HCT116 (cell line): Measurements from ENCODE around the gene ANKRD60. TPM values are rescaled to one million over a fixed set of nuclear protein-coding genes. Genes with fewer than 3 reads are reported as not detected.

Source experiments
- ATAC-seq: fragments of 200-7000 bp; cut with Tn5 transposase; 2 replicates; pipeline ENCODE4 v1.9.1; 2020; ENCODE audit warnings: mild to moderate bottlenecking, moderate library complexity
- BruUV-seq: library from RNA; stranded (reverse); fragments of 400-500 nt; replicated peaks from 2 replicates; lab custom pipeline; 2021; lab: Mats Ljungman, UMichigan
- CTCF ChIA-PET: fragments of 300-600 bp; sonication (Branson Sonifier 250); formaldehyde crosslinking; loops from one replicate; lab custom pipeline; 2021; ENCODE audit warnings: antibody characterized with exemption; lab: Charles Lee
- POLR2A ChIA-PET: fragments of 300-600, 350-600 bp; sonication (Branson Sonifier 250); formaldehyde crosslinking; loops from one replicate; lab custom pipeline; 2021; ENCODE audit warnings: antibody characterized with exemption; lab: Charles Lee
- RAD21 ChIA-PET, 2 experiments: fragments of 300-600 bp; sonication (Branson Sonifier 250); formaldehyde crosslinking; loops; one replicate each; lab custom pipeline; 2023; ENCODE audit warnings: low total read pairs in 2 of 2; ENCODE audit not compliant: uncharacterized antibody in 2 of 2, unreplicated experiment in 2 of 2, low non-redundant PET in 1 of 2; lab: Charles Lee
- DNase-seq: peaks from one replicate; pipeline ENCODE4 v3.0.0-alpha.2; 2010; ENCODE audit warnings: low read depth, low spot score
- H2AFZ ChIP-seq: fragments of 200-600 bp; shearing (Covaris generic), sonication (generic); 2 replicates; pipeline ENCODE4 v1.6.1; 2017; ENCODE audit warnings: low read depth, mixed run types, mixed read lengths, antibody characterized with exemption, low read length; ENCODE audit not compliant: poor library complexity, severe bottlenecking
- H3K27ac ChIP-seq: 2 replicates; pipeline ENCODE4 v1.5.1; 2012; ENCODE audit warnings: low read depth, low read length
- H3K27me3 ChIP-seq: fragments of 200-600 bp; sonication (generic); 2 replicates; pipeline ENCODE4 v1.6.1; 2016; ENCODE audit warnings: mixed run types, low read length, mixed read lengths; ENCODE audit not compliant: insufficient read depth
- H3K36me3 ChIP-seq, 2 experiments: fragments of 200-500 bp in 1 of 2; fragments of 200-600 bp in 1 of 2; sonication (Bioruptor generic) in 1 of 2; sonication (generic) in 1 of 2; 2 replicates each; pipeline versions ENCODE4 v1.5.1 to v1.6.1; 2014 to 2016; ENCODE audit warnings: low read length in 2 of 2, inconsistent platforms in 1 of 2, mixed read lengths in 1 of 2, mixed run types in 1 of 2; ENCODE audit not compliant: insufficient read depth in 2 of 2, control insufficient read depth in 1 of 2
- H3K4me1 ChIP-seq, 2 experiments: fragments of 200-600 bp in 1 of 2; sonication (generic) in 1 of 2; 2 replicates each; pipeline versions ENCODE4 v1.5.1 to v1.6.1; 2012 to 2017; ENCODE audit warnings: low read length in 2 of 2, inconsistent platforms in 1 of 2, mild to moderate bottlenecking in 1 of 2, mixed read lengths in 1 of 2, mixed run types in 1 of 2, moderate library complexity in 1 of 2; ENCODE audit not compliant: insufficient read depth in 2 of 2, control insufficient read depth in 1 of 2
- H3K4me2 ChIP-seq: fragments of 200-600 bp; sonication (generic); 2 replicates; pipeline ENCODE4 v1.6.1; 2017; ENCODE audit warnings: mixed run types, low read length, mixed read lengths
- H3K4me3 ChIP-seq, 2 experiments: fragments of 200-600 bp in 1 of 2; sonication (generic) in 1 of 2; replicated peaks in 1 of 2; 2 replicates each; pipeline ENCODE4 v1.5.1; 2011 to 2016; ENCODE audit warnings: low read length in 2 of 2, control low read depth in 1 of 2, low read depth in 1 of 2, mild to moderate bottlenecking in 1 of 2, mixed read lengths in 1 of 2, mixed run types in 1 of 2
- H3K79me2 ChIP-seq: fragments of 200-600 bp; sonication (generic); 2 replicates; pipeline ENCODE4 v1.6.1; 2017; ENCODE audit warnings: mild to moderate bottlenecking, mixed run types, low read length, moderate library complexity, mixed read lengths; ENCODE audit not compliant: insufficient read depth
- H3K9ac ChIP-seq: fragments of 200-600 bp; sonication (generic); 2 replicates; pipeline ENCODE4 v1.6.1; 2016; ENCODE audit warnings: low read length, mixed read lengths
- H3K9me2 ChIP-seq: fragments of 200-600 bp; sonication (generic), shearing (Covaris generic); 2 replicates; pipeline ENCODE4 v1.6.1; 2017; ENCODE audit warnings: mixed run types, mild to moderate bottlenecking, moderate library complexity; ENCODE audit not compliant: insufficient read depth
- H3K9me3 ChIP-seq, 2 experiments: fragments of 200-500 bp in 1 of 2; fragments of 200-600 bp in 1 of 2; sonication (Bioruptor generic) in 1 of 2; sonication (generic) in 1 of 2; 2 replicates each; pipeline ENCODE4 v1.6.1; 2014 to 2017; ENCODE audit warnings: low read length in 2 of 2, mixed read lengths in 2 of 2, inconsistent platforms in 1 of 2, low read depth in 1 of 2, mild to moderate bottlenecking in 1 of 2, mixed run types in 1 of 2, moderate library complexity in 1 of 2; ENCODE audit not compliant: control insufficient read depth in 1 of 2, insufficient read depth in 1 of 2
- H4K20me1 ChIP-seq: fragments of 200-600 bp; sonication (generic), shearing (Covaris generic); 2 replicates; pipeline ENCODE4 v1.6.1; 2017; ENCODE audit warnings: mixed run types, mild to moderate bottlenecking, moderate library complexity; ENCODE audit not compliant: insufficient read depth
- CBX3 ChIP-seq: IDR thresholded peaks from 2 replicates; pipeline ENCODE4 v1.6.1; 2012; ENCODE audit warnings: low read depth
- ELF1 ChIP-seq: IDR thresholded peaks from 2 replicates; pipeline ENCODE4 v1.6.1; 2012; ENCODE audit warnings: low read depth, borderline replicate concordance
- EZH2 ChIP-seq: fragments of 200-600 bp; sonication (generic); IDR thresholded peaks from 2 replicates; pipeline ENCODE4 v1.6.1; 2017; ENCODE audit warnings: antibody characterized with exemption, mixed run types
- EZH2phosphoT487 ChIP-seq: fragments of 200-600 bp; IDR thresholded peaks from 2 replicates; pipeline ENCODE4 v1.6.1; 2018; ENCODE audit warnings: antibody characterized with exemption, borderline replicate concordance
- FOSL1 ChIP-seq: IDR thresholded peaks from 2 replicates; pipeline ENCODE4 v1.6.1; 2012; ENCODE audit warnings: low read depth
- JUND ChIP-seq: IDR thresholded peaks from 2 replicates; pipeline ENCODE4 v1.6.1; 2012
- POLR2A ChIP-seq: IDR thresholded peaks from 2 replicates; pipeline ENCODE4 v1.7.0; 2011; ENCODE audit warnings: borderline replicate concordance; ENCODE audit not compliant: insufficient read depth, insufficient read length; ENCODE audit errors: extremely low read depth
- SP1 ChIP-seq: IDR thresholded peaks from 2 replicates; pipeline ENCODE4 v1.6.1; 2012; ENCODE audit warnings: low read depth
- SRF ChIP-seq: IDR thresholded peaks from 2 replicates; pipeline ENCODE4 v1.6.1; 2012; ENCODE audit warnings: low read depth
- TCF7L2 ChIP-seq: IDR thresholded peaks from 2 replicates; pipeline ENCODE4 v1.7.0; 2011; ENCODE audit warnings: borderline replicate concordance, inconsistent platforms; ENCODE audit not compliant: insufficient read depth, insufficient read length; ENCODE audit errors: extremely low read depth
- ZFX ChIP-seq: fragments of 450-650 bp; IDR thresholded peaks from 2 replicates; pipeline ENCODE4 v1.6.1; 2017
- ZNF274 ChIP-seq: fragments of 200-500 bp; sonication (Bioruptor generic); IDR thresholded peaks from 2 replicates; pipeline ENCODE4 v1.6.1; 2014; ENCODE audit warnings: mild to moderate bottlenecking, low read depth, low read length, inconsistent platforms
- intact Hi-C: fragments of 100-400 bp; cut with micrococcal nuclease; formaldehyde crosslinking; loops from 2 replicates; pipeline ENCODE4 v1.10.0; 2022
- total RNA-seq: library from RNA; stranded (reverse); gene quantifications from one replicate; pipeline ENCODE4 v1.2.1, GENCODE V29; 2021; ENCODE audit not compliant: unreplicated experiment
- TF ChIP-seq, protein P1 (sequence below): IDR thresholded peaks from 2 replicates; pipeline ENCODE4 v1.6.1; 2011; ENCODE audit warnings: mild to moderate bottlenecking, low read length, moderate library complexity; ENCODE audit not compliant: insufficient replicate concordance; ENCODE audit errors: extremely low read depth
- TF ChIP-seq, protein P2 (sequence below): IDR thresholded peaks from 2 replicates; pipeline ENCODE4 v1.6.1; 2012
- TF ChIP-seq, protein P3 (sequence below), 3 experiments: fragments of 200-600 bp in 1 of 3; sonication (generic) in 1 of 3; IDR thresholded peaks in 2 of 3; conservative IDR thresholded peaks in 1 of 3; 2 replicates each; pipeline ENCODE4 v1.5.1; 2012 to 2017; ENCODE audit warnings: low read depth in 2 of 3, low read length in 2 of 3, antibody characterized with exemption in 1 of 3, borderline replicate concordance in 1 of 3, control low read depth in 1 of 3, mild to moderate bottlenecking in 1 of 3, mixed read lengths in 1 of 3, mixed run types in 1 of 3, moderate library complexity in 1 of 3; ENCODE audit not compliant: insufficient read depth in 1 of 3

Gene ANKRD60
- total RNA-seq, 1 experiment from 2014 or later: not detected

DNA sequence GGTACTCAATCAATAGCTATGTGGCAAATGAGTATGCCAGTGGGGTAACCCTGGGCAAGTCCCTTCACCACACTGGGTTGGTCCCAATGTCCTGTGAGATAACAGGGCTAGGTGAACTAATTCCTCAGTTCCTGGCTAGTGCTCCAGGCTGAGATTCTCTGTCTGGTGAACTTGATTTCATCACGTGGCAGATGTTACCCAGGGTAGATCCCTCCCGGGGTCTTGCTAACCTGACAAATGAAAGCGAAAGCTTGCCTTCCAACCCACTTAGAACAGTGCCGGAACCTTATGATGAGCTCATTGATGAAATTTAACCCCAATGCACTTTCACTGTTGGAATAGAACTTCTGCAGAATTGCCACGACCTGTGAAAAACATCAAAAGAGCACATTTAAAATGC lies 6.6 kb upstream of the ANKRD60 start:
- H3K27ac ChIP-seq: no peak overlapping the region
- no peak overlapping the region for H3K4me2 ChIP-seq
- no peak overlapping the region for H2AFZ ChIP-seq
- POLR2A ChIA-PET: no interaction called here
- no peaks in the 10 kb centered on the region; the same call in 1 of the 2 replicates for H4K20me1 ChIP-seq
- no peak for ATAC-seq
- H3K9ac ChIP-seq: no peak overlapping the region
- RAD21 ChIA-PET: no interaction called here
- H3K4me3 ChIP-seq: no peak overlapping the region
- TF ChIP-seq CBX3 (no peak), TCF7L2 (no peak), POLR2A (no peak), EZH2phosphoT487 (no peak), FOSL1 (no peak), SP1 (no peak), EZH2 (no peak), ZNF274 (no peak), ZFX (no peak), ELF1 (no peak), SRF (no peak), JUND (no peak)
- TF ChIP-seq, protein P1, sequence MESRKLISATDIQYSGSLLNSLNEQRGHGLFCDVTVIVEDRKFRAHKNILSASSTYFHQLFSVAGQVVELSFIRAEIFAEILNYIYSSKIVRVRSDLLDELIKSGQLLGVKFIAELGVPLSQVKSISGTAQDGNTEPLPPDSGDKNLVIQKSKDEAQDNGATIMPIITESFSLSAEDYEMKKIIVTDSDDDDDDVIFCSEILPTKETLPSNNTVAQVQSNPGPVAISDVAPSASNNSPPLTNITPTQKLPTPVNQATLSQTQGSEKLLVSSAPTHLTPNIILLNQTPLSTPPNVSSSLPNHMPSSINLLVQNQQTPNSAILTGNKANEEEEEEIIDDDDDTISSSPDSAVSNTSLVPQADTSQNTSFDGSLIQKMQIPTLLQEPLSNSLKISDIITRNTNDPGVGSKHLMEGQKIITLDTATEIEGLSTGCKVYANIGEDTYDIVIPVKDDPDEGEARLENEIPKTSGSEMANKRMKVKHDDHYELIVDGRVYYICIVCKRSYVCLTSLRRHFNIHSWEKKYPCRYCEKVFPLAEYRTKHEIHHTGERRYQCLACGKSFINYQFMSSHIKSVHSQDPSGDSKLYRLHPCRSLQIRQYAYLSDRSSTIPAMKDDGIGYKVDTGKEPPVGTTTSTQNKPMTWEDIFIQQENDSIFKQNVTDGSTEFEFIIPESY: no peak
- TF ChIP-seq, protein P2, sequence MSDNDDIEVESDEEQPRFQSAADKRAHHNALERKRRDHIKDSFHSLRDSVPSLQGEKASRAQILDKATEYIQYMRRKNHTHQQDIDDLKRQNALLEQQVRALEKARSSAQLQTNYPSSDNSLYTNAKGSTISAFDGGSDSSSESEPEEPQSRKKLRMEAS: no peak
- TF ChIP-seq, protein P3, sequence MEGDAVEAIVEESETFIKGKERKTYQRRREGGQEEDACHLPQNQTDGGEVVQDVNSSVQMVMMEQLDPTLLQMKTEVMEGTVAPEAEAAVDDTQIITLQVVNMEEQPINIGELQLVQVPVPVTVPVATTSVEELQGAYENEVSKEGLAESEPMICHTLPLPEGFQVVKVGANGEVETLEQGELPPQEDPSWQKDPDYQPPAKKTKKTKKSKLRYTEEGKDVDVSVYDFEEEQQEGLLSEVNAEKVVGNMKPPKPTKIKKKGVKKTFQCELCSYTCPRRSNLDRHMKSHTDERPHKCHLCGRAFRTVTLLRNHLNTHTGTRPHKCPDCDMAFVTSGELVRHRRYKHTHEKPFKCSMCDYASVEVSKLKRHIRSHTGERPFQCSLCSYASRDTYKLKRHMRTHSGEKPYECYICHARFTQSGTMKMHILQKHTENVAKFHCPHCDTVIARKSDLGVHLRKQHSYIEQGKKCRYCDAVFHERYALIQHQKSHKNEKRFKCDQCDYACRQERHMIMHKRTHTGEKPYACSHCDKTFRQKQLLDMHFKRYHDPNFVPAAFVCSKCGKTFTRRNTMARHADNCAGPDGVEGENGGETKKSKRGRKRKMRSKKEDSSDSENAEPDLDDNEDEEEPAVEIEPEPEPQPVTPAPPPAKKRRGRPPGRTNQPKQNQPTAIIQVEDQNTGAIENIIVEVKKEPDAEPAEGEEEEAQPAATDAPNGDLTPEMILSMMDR (IDR thresholded peaks at IDR 0.05 in 2 of 3, conservative IDR thresholded peaks at IDR 0.05 in 1 of 3; ENCODE audit: borderline replicate concordance in 1 of 3, insufficient read depth in 1 of 3, low read depth in 2 of 3, low read length in 2 of 3): no peak
- no peaks in the 10 kb centered on the region; a peak in 1 of 4 replicates for H3K36me3 ChIP-seq
- H3K9me2 ChIP-seq: no peaks in the 10 kb centered on the region
- BruUV-seq: no TSS peak
- no peaks in the 10 kb centered on the region for H3K4me1 ChIP-seq
- no peaks in the 10 kb centered on the region for H3K9me3 ChIP-seq
- intact Hi-C loops: loop anchor here (10.0 kb wide), 2 partner anchors 600 to 1220 kb away; no protein-coding TSS in a partner anchor
- CTCF ChIA-PET: interaction anchor here (1.5 to 2.5 kb wide), 2 partner anchors 9 to 11 kb away, joined by 3 to 8 read pairs; no protein-coding TSS in a partner anchor
- no peaks in the 10 kb centered on the region for H3K27me3 ChIP-seq
- H3K79me2 ChIP-seq: no peaks in the 10 kb centered on the region
- DNase-seq: no peak
